Posterior vena cava (tissue), 2 donors: ENCODE measurements around the gene PLEKHA4. TPM values are rescaled to one million over a fixed set of nuclear protein-coding genes. Genes with fewer than 3 reads are reported as not detected.
A peak's percentile ranks its signal among the peaks of the same experiment; 100 is the strongest.
"Not testable (repeated sequence)": the region's sequence is repeated elsewhere in the genome, so short reads cannot be mapped to it uniquely, and the experiment has no call there.

Source experiments
- DNase-seq: peaks from one replicate; pipeline ENCODE4 v3.0.0-alpha.2; 2020; ENCODE audit warnings: low spot score
- intact Hi-C, 2 donors: fragments of 100-400 bp; cut with DNase I; formaldehyde crosslinking; loops; one replicate each; pipeline versions ENCODE4 v1.14.1 to v1.14.2; 2022 to 2023
- total RNA-seq, 2 donors: library from RNA; stranded (reverse); fragmentation: NEBNext Ultra II Directional; extraction: Animal tissue kit (Norgen Biotek cat#: 25700); gene quantifications; one replicate each; pipeline ENCODE4 v1.2.1, GENCODE V29; 2021
- donor health status: DM: yes; HTN: yes; CAD: no.
- donor health status: DM: yes; HTN: yes; CAD: no.

Gene PLEKHA4
- total RNA-seq, 2 donors from 2014 or later, result 91.0 to 91.2 TPM

- intact Hi-C loops, result loop anchor here (10.0 kb wide), 2 partner anchors 59 to 69 kb away; partner anchors contain the start of genes BAX (in 1 of the 2) and FTL (in 1 of the 2)
- peak; percentile 90 for DNase-seq
These were observed 27.8 kb upstream of the PLEKHA4 start for GRCh38 chr19:48896191-48896720.

- intact Hi-C loops, result loop anchor here (10.0 kb wide), 2 partner anchors 60 to 70 kb away; partner anchors contain the start of genes BAX (in 1 of the 2) and FTL (in 1 of the 2)
- DNase-seq, result no peak
These were observed 26.8 kb upstream of the PLEKHA4 start for GRCh38 chr19:48895226-48895625.

GRCh38 chr19:48890551-48890950, 22.1 kb upstream of the PLEKHA4 start:
- DNase-seq, result no peak

GRCh38 chr19:48889496-48889895, 21.1 kb upstream of the PLEKHA4 start:
- DNase-seq, intact Hi-C loops: not testable (repeated sequence)

More at GRCh38 chr19:48890551-48890950, 22.1 kb upstream of the PLEKHA4 start:
- intact Hi-C loops, result loop anchor here (10.0 kb wide), 2 partner anchors 64 to 74 kb away; partner anchors contain the start of genes BAX (in 1 of the 2) and FTL (in 1 of the 2)

- no peak for DNase-seq
- intact Hi-C loops, result no loop called here
These were observed 19.6 kb upstream of the PLEKHA4 start for GRCh38 chr19:48887861-48888612.

GRCh38 chr19:48883726-48884125, 15.3 kb upstream of the PLEKHA4 start:
- intact Hi-C loops, result no loop called here
- no peak for DNase-seq

GRCh38 chr19:48881741-48882657, 13.6 kb upstream of the PLEKHA4 start:
- intact Hi-C loops, result no loop called here
- DNase-seq, result no peak

GRCh38 chr19:48879696-48880095, 11.3 kb upstream of the PLEKHA4 start:
- DNase-seq, intact Hi-C loops: not testable (repeated sequence)

GRCh38 chr19:48879025-48879637, 10.7 kb upstream of the PLEKHA4 start:
- no peak for DNase-seq
- intact Hi-C loops, result no loop called here

GRCh38 chr19:48878196-48879024, 10.0 kb upstream of the PLEKHA4 start:
- DNase-seq, result peak; percentile 90
- intact Hi-C loops, result no loop called here

GRCh38 chr19:48877855-48878195, 9.4 kb upstream of the PLEKHA4 start:
- DNase-seq, result no peak
- intact Hi-C loops, result no loop called here

- DNase-seq, intact Hi-C loops: not testable (repeated sequence)
These were observed 7.9 kb upstream of the PLEKHA4 start for GRCh38 chr19:48876043-48876981.

- intact Hi-C loops, result loop anchor here in 1 of 2 donors (5.0 kb wide), 1 partner anchor 93 kb away; the partner anchor contains the start of gene FTL
- DNase-seq, result peak; percentile 85
These were observed 6.1 kb upstream of the PLEKHA4 start for GRCh38 chr19:48874303-48875135.

- DNase-seq, result no peak
- intact Hi-C loops, result loop anchor here in 1 of 2 donors (5.0 kb wide), 1 partner anchor 94 kb away; the partner anchor contains the start of gene FTL
These were observed 5.3 kb upstream of the PLEKHA4 start for GRCh38 chr19:48873476-48874302.

GRCh38 chr19:48872884-48873475, 4.6 kb upstream of the PLEKHA4 start:
- intact Hi-C loops, result loop anchor here in 1 of 2 donors (5.0 kb wide), 1 partner anchor 94 kb away; the partner anchor contains the start of gene FTL
- peak; percentile 91 for DNase-seq
